ENCODE results near the gene LRRC47.

- TF ChIP-seq CTCF (IDR thresholded peaks at IDR 0.05) (no peak), POLR2A (IDR thresholded peaks at IDR 0.05) (no peak), POLR2AphosphoS5 (IDR thresholded peaks at IDR 0.05) (no peak)
These were observed 28.4 kb upstream of the LRRC47 start for GRCh38 chr1:3824650-3825049.
